Stimulated activated CD4-positive, alpha-beta T cell treated with anti-CD3 and anti-CD28 coated beads, Interleukin-12 subunit alpha, Interleukin-12 subunit beta, amount 100 ng/mL, for 48 hours (primary cell): ENCODE results near the gene TMEM59L.

Experiments used
- DNase-seq, 3 donors: peaks; one replicate each; pipeline ENCODE4 v3.0.0-alpha.2; 2020; ENCODE audit warnings: low read depth in 2 of 3, low spot score in 1 of 3

The TMEM59L gene

GRCh38 chr19:18608805-18609716 is 3.6 kb upstream of the TMEM59L start:
- DNase-seq = no peak

- no peak for DNase-seq
These were observed 3.0 kb upstream of the TMEM59L start for GRCh38 chr19:18609717-18610051.

GRCh38 chr19:18610245-18610555 is 2.5 kb upstream of the TMEM59L start:
- no peak for DNase-seq

- no peak for DNase-seq
These were observed 1.9 kb upstream of the TMEM59L start for GRCh38 chr19:18610556-18611326.

GRCh38 chr19:18611327-18612050 is 1.2 kb upstream of the TMEM59L start:
- DNase-seq = no peak

GRCh38 chr19:18612051-18612771 is 459 bp upstream of the TMEM59L start:
- no peak for DNase-seq

GRCh38 chr19:18613589-18614234 is 1.0 kb downstream of the TMEM59L start:
- DNase-seq = no peak

GRCh38 chr19:18616023-18616422 is 3.4 kb downstream of the TMEM59L start:
- DNase-seq = no peak

GRCh38 chr19:18617562-18617961 is 4.9 kb downstream of the TMEM59L start:
- DNase-seq = no peak

GRCh38 chr19:18618236-18618635 is 5.6 kb downstream of the TMEM59L start:
- no peak for DNase-seq

GRCh38 chr19:18620311-18620710 is 7.6 kb downstream of the TMEM59L start:
- DNase-seq = no peak

GRCh38 chr19:18620902-18621301 is 8.2 kb downstream of the TMEM59L start:
- DNase-seq = no peak

- no peak for DNase-seq
These were observed 14.2 kb downstream of the TMEM59L start for GRCh38 chr19:18626906-18627305.

GRCh38 chr19:18629166-18630088 is 16.8 kb downstream of the TMEM59L start:
- no peak for DNase-seq

GRCh38 chr19:18633321-18633720 is 20.7 kb downstream of the TMEM59L start:
- DNase-seq = no peak

- DNase-seq = no peak
These were observed 22.1 kb downstream of the TMEM59L start for GRCh38 chr19:18634612-18635297.

- no peak for DNase-seq
These were observed 23.1 kb downstream of the TMEM59L start for GRCh38 chr19:18635831-18636182.

GRCh38 chr19:18636183-18636968 is 23.7 kb downstream of the TMEM59L start:
- peak; percentile 99 to 100 (median 100) for DNase-seq
